IMR-90 (cell line): ENCODE data around the gene SCTR. TPM values are rescaled to one million over a fixed set of nuclear protein-coding genes. Genes with fewer than 3 reads are reported as not detected.

Source experiments
- ATAC-seq: fragments of 200-7000 bp; cut with Tn5 transposase; 2 replicates; pipeline ENCODE4 v1.9.1; 2020; ENCODE audit warnings: low read depth, mild to moderate bottlenecking, moderate library complexity
- BruUV-seq: library from RNA; stranded (reverse); fragments of 400-500 nt; replicated peaks from 2 replicates; lab custom pipeline; 2021; lab: Mats Ljungman, UMichigan
- CTCF ChIA-PET: fragments of 300-600 bp; formaldehyde crosslinking; extraction: SDS; loops from one replicate; lab custom pipeline; 2021; ENCODE audit warnings: antibody characterized with exemption; lab: Yijun Ruan, JAX
- POLR2A ChIA-PET: fragments of 300-600 bp; sonication (Branson Sonifier 250); formaldehyde crosslinking; loops from one replicate; lab custom pipeline; 2022; ENCODE audit warnings: antibody characterized with exemption; ENCODE audit not compliant: unreplicated experiment; lab: Charles Lee
- DNase-seq: peaks from one replicate; pipeline ENCODE4 v3.0.0; 2013
- H2AFZ ChIP-seq: replicated peaks from 2 replicates; pipeline ENCODE3; 2013; ENCODE audit warnings: low read length, mild to moderate bottlenecking; ENCODE audit not compliant: poor library complexity
- H2AK5ac ChIP-seq: 2 replicates; pipeline ENCODE4 v1.6.1; 2013; ENCODE audit warnings: low read depth, low read length, inconsistent platforms
- H2AK9ac ChIP-seq: replicated peaks from 2 replicates; pipeline ENCODE3; 2013; ENCODE audit warnings: mild to moderate bottlenecking, low read depth, low read length, moderate library complexity; ENCODE audit not compliant: poor library complexity
- H2BK120ac ChIP-seq: 2 replicates; pipeline ENCODE4 v1.6.1; 2013; ENCODE audit warnings: low read depth, low read length, inconsistent platforms
- H2BK15ac ChIP-seq: 3 replicates; pipeline ENCODE4 v1.6.1; 2013; ENCODE audit warnings: low read depth, low read length, inconsistent platforms
- H2BK20ac ChIP-seq: 2 replicates; pipeline ENCODE4 v1.6.1; 2013; ENCODE audit warnings: low read depth, mild to moderate bottlenecking, inconsistent platforms, low read length, moderate library complexity
- H2BK5ac ChIP-seq: 2 replicates; pipeline ENCODE4 v1.6.1; 2013; ENCODE audit warnings: mild to moderate bottlenecking, low read depth, low read length, inconsistent platforms; ENCODE audit not compliant: poor library complexity, severe bottlenecking
- H3K14ac ChIP-seq: replicated peaks from 2 replicates; pipeline ENCODE4 v1.6.1; 2013; ENCODE audit warnings: low read depth, low read length, inconsistent platforms
- H3K18ac ChIP-seq: 2 replicates; pipeline ENCODE4 v1.6.1; 2013; ENCODE audit warnings: low read depth, low read length, control low read depth
- H3K23ac ChIP-seq: 2 replicates; pipeline ENCODE4 v1.6.1; 2013; ENCODE audit warnings: low read depth, low read length, inconsistent platforms
- H3K27ac ChIP-seq: 2 replicates; pipeline ENCODE4 v1.5.1; 2013; ENCODE audit warnings: mild to moderate bottlenecking, control low read depth, low read length; ENCODE audit not compliant: insufficient read depth
- H3K27me3 ChIP-seq: 2 replicates; pipeline ENCODE4 v1.6.1; 2013; ENCODE audit warnings: low read length; ENCODE audit not compliant: control insufficient read depth, insufficient read depth
- H3K36me3 ChIP-seq: 2 replicates; pipeline ENCODE4 v1.6.1; 2013; ENCODE audit warnings: low read length, mixed read lengths; ENCODE audit not compliant: control insufficient read depth, insufficient read depth
- H3K4ac ChIP-seq: 2 replicates; pipeline ENCODE4 v1.6.1; 2013; ENCODE audit warnings: low read depth, low read length, inconsistent platforms
- H3K4me1 ChIP-seq: 2 replicates; pipeline ENCODE4 v1.6.1; 2013; ENCODE audit warnings: low read length, mixed read lengths; ENCODE audit not compliant: control insufficient read depth, insufficient read depth
- H3K4me2 ChIP-seq: 2 replicates; pipeline ENCODE4 v1.6.1; 2013; ENCODE audit warnings: low read depth, mild to moderate bottlenecking, control low read depth, low read length, moderate library complexity
- H3K4me3 ChIP-seq: 2 replicates; pipeline ENCODE4 v1.5.1; 2013; ENCODE audit warnings: low read depth, mild to moderate bottlenecking, control low read depth, low read length, moderate library complexity; ENCODE audit not compliant: insufficient read depth
- H3K56ac ChIP-seq: 2 replicates; pipeline ENCODE4 v1.6.1; 2013; ENCODE audit warnings: low read length, inconsistent platforms; ENCODE audit not compliant: insufficient read depth; ENCODE audit errors: extremely low read depth
- H3K79me1 ChIP-seq, 2 experiments: 2 replicates each; pipeline ENCODE4 v1.6.1; 2013; ENCODE audit warnings: low read length in 2 of 2, inconsistent platforms in 1 of 2, low read depth in 1 of 2
- H3K9ac ChIP-seq: 2 replicates; pipeline ENCODE4 v1.6.1; 2013; ENCODE audit warnings: low read depth, low read length, control low read depth
- H3K9me1 ChIP-seq: 2 replicates; pipeline ENCODE4 v1.6.1; 2013; ENCODE audit warnings: low read length, inconsistent platforms; ENCODE audit not compliant: insufficient read depth
- H3K9me3 ChIP-seq: 2 replicates; pipeline ENCODE4 v1.6.1; 2013; ENCODE audit warnings: low read length; ENCODE audit not compliant: control insufficient read depth, insufficient read depth
- H4K20me1 ChIP-seq: 2 replicates; pipeline ENCODE4 v1.6.1; 2013; ENCODE audit warnings: low read length, inconsistent platforms; ENCODE audit not compliant: insufficient read depth
- H4K5ac ChIP-seq: 2 replicates; pipeline ENCODE4 v1.6.1; 2013; ENCODE audit warnings: mild to moderate bottlenecking, low read depth, low read length, control low read depth
- H4K8ac ChIP-seq, 2 experiments: 2 replicates each; pipeline ENCODE4 v1.6.1; 2013; ENCODE audit warnings: low read depth in 2 of 2, low read length in 2 of 2, control low read depth in 1 of 2, inconsistent platforms in 1 of 2
- H4K91ac ChIP-seq: 2 replicates; pipeline ENCODE4 v1.6.1; 2013; ENCODE audit warnings: low read depth, low read length, inconsistent platforms; ENCODE audit not compliant: insufficient read depth
- RAD21 ChIP-seq: IDR thresholded peaks from 2 replicates; pipeline ENCODE4 v1.6.1; 2012; ENCODE audit warnings: low read length, improper control_type of control experiment
- WGBS, 2 experiments: methylation state at CpG; one replicate each; pipeline versions ENCODE4 v1.1.5 to v1.1.7; 2013; ENCODE audit warnings: missing lambda C conversion rate in 2 of 2; ENCODE audit not compliant: insufficient read length in 1 of 2; ENCODE audit errors: extremely low coverage in 2 of 2; 5-methylcytosine and 5-hydroxymethylcytosine counted together
- dilution Hi-C: fragments of 300-500 bp; cut with HindIII; formaldehyde crosslinking; loops from one replicate; pipeline ENCODE4 v1.14.3; 2018; ENCODE audit warnings: low sequenced_read_pairs; ENCODE audit not compliant: unreplicated experiment
- in situ Hi-C: fragments of 300-500 bp; cut with MboI; formaldehyde crosslinking; loops from 3 replicates; pipeline ENCODE4 v1.14.3; 2019; ENCODE audit warnings: low sequenced_read_pairs, inconsistent platforms, mixed read lengths
- intact Hi-C: fragments of 100-400 bp; cut with micrococcal nuclease; formaldehyde crosslinking; loops from 2 replicates; pipeline ENCODE4 v1.10.0; 2022
- polyA plus RNA-seq, 3 experiments: library from polyadenylated mRNA; depleted of rRNA; stranded (reverse); fragments of >200 nt; gene quantifications; 2 replicates each; pipeline ENCODE4 v1.2.3, GENCODE V29; 2012; ENCODE audit warnings: low replicate concordance in 1 of 3
- total RNA-seq: library from RNA; depleted of rRNA; stranded (reverse); fragments of >200 nt; gene quantifications from 2 replicates; pipeline ENCODE4 v1.2.3, GENCODE V29; 2012

SCTR gene
- total and polyA plus RNA-seq, 2 of the 4 experiments (the other 2 are of a cell fraction), result not detected

GRCh38 chr2:119488245-119489214, 35.8 kb downstream of the SCTR start:
- Histone ChIP-seq H4K8ac (no peak overlapping the region), H3K36me3 (no peaks in the 10 kb centered on the region), H2BK5ac (no peak overlapping the region), H4K5ac (no peak overlapping the region), H3K56ac (no peak overlapping the region), H3K9me3 (no peaks in the 10 kb centered on the region), H4K91ac (no peak overlapping the region), H3K18ac (no peak overlapping the region), H3K9me1 (no peaks in the 10 kb centered on the region; the same call in 1 of the 2 replicates), H3K23ac (no peak overlapping the region), H3K4me3 (no peak overlapping the region), H3K4me2 (no peak overlapping the region), H2BK120ac (no peak overlapping the region), H2AK5ac (no peak overlapping the region), H3K4me1 (peaks cover 4% of the 10 kb centered on the region), H2AFZ (no peak overlapping the region), H3K27ac (no peak overlapping the region), H2BK20ac (no peak overlapping the region), H4K20me1 (no peaks in the 10 kb centered on the region), H3K9ac (no peak overlapping the region), H2AK9ac (no peak overlapping the region), H3K14ac (no peak overlapping the region), H3K27me3 (peaks cover 18% of the 10 kb centered on the region), H2BK15ac (no peak overlapping the region), H3K79me1 (no peaks in the 10 kb centered on the region), H3K4ac (no peak overlapping the region)
- in situ Hi-C loops, result no loop called here
- ATAC-seq, result no peak
- CTCF ChIA-PET, result interaction anchor here (0.8 kb wide), 1 partner anchor 12 kb away, joined by 3 read pairs; no protein-coding TSS in a partner anchor
- DNase-seq, result no peak
- TF ChIP-seq RAD21, result no peak
- dilution Hi-C loops, result no loop called here
- intact Hi-C loops, result no loop called here
- WGBS, 2 experiments, result 84% methylated on average over 8 of the region's 24 CpGs; no CpG with 5 or more reads in 1 of the 2 experiments
- POLR2A ChIA-PET, result no interaction called here
- BruUV-seq, result no TSS peak
